ENCODE data around the gene RGS9BP.
A peak's percentile ranks its signal among the peaks of the same experiment; 100 is the strongest.
"Not testable (repeated sequence)": the region's sequence is repeated elsewhere in the genome, so short reads cannot be mapped to it uniquely, and the experiment has no call there.

RGS9BP gene

DNA sequence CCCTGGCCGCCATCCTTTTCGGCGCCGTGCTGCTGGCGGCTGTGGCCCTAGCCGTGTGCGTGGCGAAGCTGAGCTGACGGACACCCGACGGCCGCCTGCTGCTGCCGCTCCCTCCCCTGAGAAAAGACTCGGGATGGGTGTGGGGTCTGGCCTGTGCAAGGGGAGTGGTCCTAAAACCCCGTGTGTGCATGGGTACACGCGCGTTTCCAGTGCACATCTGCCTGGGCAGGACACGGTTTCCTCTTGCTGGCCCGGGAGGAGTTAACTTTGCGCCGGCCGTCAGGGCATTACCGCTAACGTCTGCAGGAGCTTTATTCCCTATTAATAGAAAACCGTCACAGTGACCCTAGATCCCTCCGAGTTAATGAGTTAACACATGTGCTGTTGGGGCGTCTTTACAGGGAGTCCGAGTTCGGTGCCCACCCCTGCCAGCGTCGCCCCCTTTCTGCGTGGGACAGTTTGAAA, 1.3 kb downstream of the RGS9BP start:
- H3K27me3 Mint-ChIP-seq, result peaks cover 18% of the 10 kb centered on the region
- H3K9me3 Mint-ChIP-seq, result no peaks in the 10 kb centered on the region
- H3K4me1 Mint-ChIP-seq (ENCODE audit: low read depth), result peaks cover 28% of the 10 kb centered on the region
- no peak overlapping the region for H3K27ac Mint-ChIP-seq
- peak overlapping the region; percentile 47 for H3K4me3 Mint-ChIP-seq
- H3K36me3 Mint-ChIP-seq (ENCODE audit: low read depth), result no peaks in the 10 kb centered on the region

DNA sequence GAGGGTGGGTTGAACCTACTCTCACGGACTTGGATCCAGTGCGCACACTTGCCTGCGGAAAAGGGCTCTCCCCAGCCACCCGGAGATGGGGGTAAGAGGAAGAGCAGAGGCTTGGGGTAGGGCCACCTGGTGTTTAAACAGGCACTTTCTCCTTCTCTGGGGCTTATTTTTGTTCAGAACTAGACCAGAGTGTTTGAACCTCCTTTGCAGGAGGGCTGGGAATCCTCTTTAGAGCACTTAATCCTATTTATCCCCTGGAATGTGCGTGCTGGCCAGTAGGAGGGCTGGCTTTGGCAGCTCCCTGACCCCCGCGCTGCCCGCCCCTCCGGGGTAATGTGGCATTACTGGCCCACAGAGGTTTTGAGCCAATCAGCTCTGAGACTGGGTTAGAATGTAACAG, 2.0 kb downstream of the RGS9BP start:
- H3K4me3 Mint-ChIP-seq, result no peak overlapping the region
- H3K9me3 Mint-ChIP-seq, result no peaks in the 10 kb centered on the region
- H3K27me3 Mint-ChIP-seq, result peaks cover 22% of the 10 kb centered on the region
- H3K36me3 Mint-ChIP-seq (ENCODE audit: low read depth), result no peaks in the 10 kb centered on the region
- H3K4me1 Mint-ChIP-seq (ENCODE audit: low read depth), result peaks cover 21% of the 10 kb centered on the region
- H3K27ac Mint-ChIP-seq, result no peak overlapping the region

DNA sequence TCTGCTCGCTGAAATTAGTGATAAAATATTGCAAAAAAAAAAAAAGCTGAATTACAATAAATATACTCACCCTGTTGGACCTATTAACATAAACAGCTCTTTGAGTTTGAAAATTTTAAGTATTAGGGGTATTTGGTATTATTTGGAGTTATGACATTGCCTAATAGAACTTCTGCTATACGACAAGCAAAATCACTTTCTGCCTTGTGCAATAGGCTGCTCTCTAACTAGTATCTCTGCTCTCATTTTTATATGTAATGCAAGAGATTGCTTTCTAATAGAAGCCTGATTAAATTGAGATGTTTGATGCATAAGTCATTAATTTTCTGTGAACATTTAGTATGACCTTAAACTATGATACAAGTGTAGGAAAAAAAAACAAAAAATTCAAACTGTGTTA, 5.3 kb downstream of the RGS9BP start:
- H3K36me3 Mint-ChIP-seq (ENCODE audit: low read depth), result no peaks in the 10 kb centered on the region
- H3K27ac Mint-ChIP-seq, result no peak overlapping the region
- peaks cover 4% of the 10 kb centered on the region for H3K4me1 Mint-ChIP-seq (ENCODE audit: low read depth)
- no peak overlapping the region for H3K4me3 Mint-ChIP-seq
- peaks cover 22% of the 10 kb centered on the region for H3K27me3 Mint-ChIP-seq
- no peaks in the 10 kb centered on the region for H3K9me3 Mint-ChIP-seq

- Mint-ChIP-seq H3K4me1 (ENCODE audit: low read depth) (peaks cover 2% of the 10 kb centered on the region), H3K4me3 (no peak overlapping the region), H3K9me3 (no peaks in the 10 kb centered on the region), H3K36me3 (ENCODE audit: low read depth) (peaks cover 7% of the 10 kb centered on the region), H3K27me3 (peaks cover 17% of the 10 kb centered on the region), H3K27ac (no peak overlapping the region)
Observed at GRCh38 chr19:32682317-32682716, 6.7 kb downstream of the RGS9BP start.

- H3K36me3 Mint-ChIP-seq (ENCODE audit: low read depth), result peaks cover 12% of the 10 kb centered on the region
- no peak overlapping the region for H3K27ac Mint-ChIP-seq
- H3K4me3 Mint-ChIP-seq, result no peak overlapping the region
- H3K4me1 Mint-ChIP-seq (ENCODE audit: low read depth), result peaks cover 20% of the 10 kb centered on the region
- H3K27me3 Mint-ChIP-seq, result peaks cover 4% of the 10 kb centered on the region
- H3K9me3 Mint-ChIP-seq, result no peaks in the 10 kb centered on the region
Observed at GRCh38 chr19:32686847-32687475, 11.3 kb downstream of the RGS9BP start.

DNA sequence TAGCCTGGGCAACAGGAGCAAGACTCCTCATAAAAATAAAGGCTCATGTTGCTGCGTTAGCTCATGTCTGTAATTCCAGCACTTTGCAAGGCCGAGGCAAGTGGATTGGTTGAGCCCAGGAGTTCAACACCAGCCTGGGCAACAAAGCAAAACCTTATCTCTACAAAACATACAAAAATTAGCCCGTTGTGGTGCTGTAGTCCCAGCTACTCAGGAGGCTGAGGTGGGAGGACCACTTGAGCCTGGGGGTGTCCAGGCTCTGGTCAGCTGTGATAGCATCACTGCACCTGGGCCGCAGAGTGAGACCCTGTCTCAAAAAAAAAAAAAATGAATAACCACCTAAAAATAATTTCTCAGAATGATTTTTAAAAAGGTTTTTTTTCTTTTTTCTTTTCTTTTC, 12.0 kb downstream of the RGS9BP start:
- H3K4me3 Mint-ChIP-seq, result no peak overlapping the region
- no peak overlapping the region for H3K27ac Mint-ChIP-seq
- peaks cover 21% of the 10 kb centered on the region for H3K4me1 Mint-ChIP-seq (ENCODE audit: low read depth)
- peaks cover 13% of the 10 kb centered on the region for H3K36me3 Mint-ChIP-seq (ENCODE audit: low read depth)
- no peaks in the 10 kb centered on the region for H3K9me3 Mint-ChIP-seq
- H3K27me3 Mint-ChIP-seq, result no peaks in the 10 kb centered on the region

GRCh38 chr19:32688311-32688710, 12.7 kb downstream of the RGS9BP start:
- H3K4me1 Mint-ChIP-seq (ENCODE audit: low read depth), result peaks cover 27% of the 10 kb centered on the region
- H3K9me3 Mint-ChIP-seq, result no peaks in the 10 kb centered on the region
- no peak overlapping the region for H3K27ac Mint-ChIP-seq
- H3K36me3 Mint-ChIP-seq (ENCODE audit: low read depth), result peaks cover 20% of the 10 kb centered on the region
- no peak overlapping the region for H3K4me3 Mint-ChIP-seq
- no peaks in the 10 kb centered on the region for H3K27me3 Mint-ChIP-seq

DNA sequence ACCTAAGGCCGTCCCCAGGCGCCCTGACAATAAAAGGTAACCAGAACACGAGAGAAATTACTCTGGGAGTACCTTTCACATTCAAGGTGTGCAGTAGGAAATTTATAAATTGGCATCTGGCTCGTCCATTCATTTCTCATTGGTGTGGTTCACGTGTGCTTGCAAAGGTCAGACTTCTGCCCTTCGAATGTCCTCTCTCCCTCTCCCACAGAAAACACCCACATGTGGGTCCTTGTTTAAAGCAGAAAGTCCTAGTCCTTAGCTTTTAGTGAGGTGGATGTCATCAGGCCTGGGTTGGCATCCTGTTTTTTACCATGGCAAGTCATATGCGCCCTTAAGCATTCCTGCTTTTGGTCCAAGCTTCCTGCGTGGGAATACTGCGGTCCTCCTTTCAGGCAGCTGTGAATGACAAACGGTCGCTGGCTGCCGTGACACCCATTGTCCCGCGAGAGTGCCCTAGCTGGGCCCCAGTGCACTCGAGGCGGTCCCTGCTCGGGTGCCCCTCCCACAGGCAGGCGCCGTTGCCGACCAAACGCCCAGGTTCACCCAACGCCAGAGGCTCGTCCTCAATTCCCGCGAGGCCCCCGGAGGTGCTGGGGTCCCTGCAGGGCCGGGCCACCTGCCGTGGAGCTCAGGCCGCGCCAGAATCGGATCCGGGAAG, 15.8 kb downstream of the RGS9BP start, which contains the start of gene NUDT19:
Gene NUDT19 (plus strand): TSS at position 531 of the 661 bp plus-strand sequence. CDS start 140 bp downstream, outside the sequence.
- Mint-ChIP-seq H3K4me1 (ENCODE audit: low read depth) (peaks cover 56% of the 10 kb centered on the region), H3K27ac (peak within 1 kb of the TSS; percentile 99), H3K36me3 (ENCODE audit: low read depth) (peaks cover 42% of the 10 kb centered on the region), H3K9me3 (no peaks in the 10 kb centered on the region), H3K27me3 (no peaks in the 10 kb centered on the region), H3K4me3 (peak within 1 kb of the TSS; percentile 94)

DNA sequence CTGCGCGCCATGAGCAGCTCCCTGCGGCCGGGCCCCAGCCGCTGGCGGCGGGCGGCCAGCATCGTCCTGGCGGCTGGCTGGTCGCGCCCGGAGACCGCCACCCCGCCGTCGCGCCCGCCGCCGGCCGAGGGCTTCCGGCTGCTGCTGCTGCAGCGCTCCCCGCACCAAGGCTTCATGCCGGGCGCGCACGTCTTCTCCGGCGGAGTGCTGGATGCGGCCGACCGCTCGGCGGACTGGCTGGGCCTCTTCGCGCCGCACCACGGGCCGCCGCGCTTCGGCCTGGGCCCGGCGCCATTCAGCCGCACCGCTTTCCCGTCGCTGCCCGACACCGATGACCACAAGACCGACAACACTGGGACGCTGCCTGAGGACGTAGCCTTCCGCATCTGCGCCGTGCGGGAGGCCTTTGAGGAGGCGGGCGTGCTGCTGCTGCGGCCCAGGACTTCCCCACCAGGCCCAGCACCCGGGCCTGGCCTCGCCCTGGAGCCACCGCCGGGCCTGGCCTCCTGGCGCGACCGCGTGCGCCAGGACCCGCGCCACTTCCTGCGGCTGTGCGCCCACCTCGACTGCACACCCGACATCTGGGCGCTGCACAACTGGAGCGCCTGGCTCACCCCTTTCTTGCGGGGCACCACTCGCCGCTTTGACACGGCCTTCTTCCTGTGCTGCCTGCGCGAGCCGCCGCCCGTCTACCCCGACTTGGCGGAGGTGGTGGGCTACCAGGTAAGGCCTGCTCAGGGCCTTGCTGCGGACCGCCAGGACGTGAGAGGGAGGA, 16.5 kb downstream of the RGS9BP start:
- Mint-ChIP-seq H3K4me3 (peak overlapping the region; percentile 94), H3K27ac (peak overlapping the region; percentile 99), H3K36me3 (ENCODE audit: low read depth) (peaks cover 38% of the 10 kb centered on the region), H3K9me3 (no peaks in the 10 kb centered on the region), H3K4me1 (ENCODE audit: low read depth) (peaks cover 64% of the 10 kb centered on the region), H3K27me3 (no peaks in the 10 kb centered on the region)

DNA sequence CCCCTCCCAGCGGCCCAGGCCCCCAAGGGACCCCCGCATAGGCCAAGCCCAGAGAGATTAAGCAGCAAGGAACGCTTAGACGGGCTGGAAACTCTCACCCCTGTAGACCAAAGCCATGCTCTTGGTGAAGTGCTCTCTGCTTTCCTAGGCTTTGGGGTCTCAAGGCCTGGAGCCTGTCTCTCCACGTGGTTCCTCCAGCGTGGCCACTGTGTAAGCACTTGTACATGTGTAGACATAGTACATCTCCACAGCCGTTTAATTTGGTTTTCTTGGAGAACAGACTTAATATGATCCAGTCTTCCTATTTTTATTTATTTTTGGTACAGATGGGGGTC, 17.0 kb downstream of the RGS9BP start:
- Mint-ChIP-seq H3K4me3 (peak overlapping the region; percentile 94), H3K9me3 (no peaks in the 10 kb centered on the region), H3K36me3 (ENCODE audit: low read depth) (peaks cover 44% of the 10 kb centered on the region), H3K4me1 (ENCODE audit: low read depth) (peaks cover 69% of the 10 kb centered on the region), H3K27me3 (no peaks in the 10 kb centered on the region), H3K27ac (peak overlapping the region; percentile 99)

GRCh38 chr19:32693151-32694108, 17.8 kb downstream of the RGS9BP start:
- Mint-ChIP-seq H3K4me1 (ENCODE audit: low read depth) (peaks cover 76% of the 10 kb centered on the region), H3K27ac (peak overlapping the region; percentile 99), H3K36me3 (ENCODE audit: low read depth) (peaks cover 51% of the 10 kb centered on the region), H3K4me3 (peak overlapping the region; percentile 94)
- not testable (repeated sequence) for H3K27me3 Mint-ChIP-seq, H3K9me3 Mint-ChIP-seq

GRCh38 chr19:32694316-32694715, 18.7 kb downstream of the RGS9BP start:
- H3K27me3 Mint-ChIP-seq, H3K9me3 Mint-ChIP-seq: not testable (repeated sequence)
- Mint-ChIP-seq H3K4me1 (ENCODE audit: low read depth) (peaks cover 79% of the 10 kb centered on the region), H3K36me3 (ENCODE audit: low read depth) (peaks cover 60% of the 10 kb centered on the region), H3K27ac (peak overlapping the region; percentile 11), H3K4me3 (peak overlapping the region; percentile 94)

DNA sequence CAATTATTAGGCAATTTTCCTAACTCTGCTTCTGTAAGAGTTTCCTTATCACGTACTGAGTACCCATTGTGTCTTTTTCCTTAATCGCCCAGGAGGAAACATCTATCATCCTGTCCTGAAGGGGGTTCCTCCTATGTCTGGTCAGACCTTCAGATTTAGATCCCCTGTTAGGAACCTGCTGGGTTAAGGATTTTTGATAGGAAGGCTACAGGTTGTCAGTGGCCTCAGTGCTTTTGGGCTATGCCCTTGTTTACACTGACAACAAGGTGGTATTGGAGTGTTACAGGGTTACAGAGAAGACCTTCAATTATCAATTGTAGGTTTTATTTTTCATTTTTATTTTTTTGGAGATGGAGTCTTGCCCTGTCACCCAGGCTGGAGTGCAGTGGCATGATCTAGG, 19.2 kb downstream of the RGS9BP start:
- not testable (repeated sequence) for H3K27ac Mint-ChIP-seq, H3K27me3 Mint-ChIP-seq, H3K9me3 Mint-ChIP-seq
- H3K36me3 Mint-ChIP-seq (ENCODE audit: low read depth), result peaks cover 65% of the 10 kb centered on the region
- H3K4me3 Mint-ChIP-seq, result peak overlapping the region; percentile 94
- H3K4me1 Mint-ChIP-seq (ENCODE audit: low read depth), result peaks cover 74% of the 10 kb centered on the region

DNA sequence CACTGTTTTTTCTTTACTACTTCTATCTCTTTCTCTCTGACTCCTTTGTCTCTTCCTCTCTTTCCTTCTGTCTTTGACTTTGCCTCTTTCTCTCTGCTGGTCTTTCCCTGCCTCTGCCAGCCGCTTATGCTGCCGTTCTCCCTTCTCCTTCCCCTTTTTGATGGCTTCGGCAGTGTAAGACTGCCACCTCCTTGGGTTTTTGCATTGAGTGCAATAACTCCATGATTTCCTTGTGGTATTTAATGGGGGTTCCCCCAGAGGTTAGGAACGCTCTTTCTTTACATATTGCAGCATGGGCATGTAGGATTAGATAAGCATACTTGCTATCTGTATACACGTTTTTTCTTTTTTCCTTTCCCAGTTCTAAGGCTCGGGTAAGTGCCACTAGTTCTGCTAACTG, 19.9 kb downstream of the RGS9BP start:
- H3K27ac Mint-ChIP-seq, result peak overlapping the region; percentile 65
- peak overlapping the region; percentile 73 for H3K4me3 Mint-ChIP-seq
- H3K27me3 Mint-ChIP-seq, H3K9me3 Mint-ChIP-seq: not testable (repeated sequence)
- peaks cover 72% of the 10 kb centered on the region for H3K36me3 Mint-ChIP-seq (ENCODE audit: low read depth)
- H3K4me1 Mint-ChIP-seq (ENCODE audit: low read depth), result peaks cover 69% of the 10 kb centered on the region

Measured in stimulated activated naive CD8-positive, alpha-beta T cell treated with anti-CD3 and anti-CD28 coated beads, Interleukin-15, Interleukin-2, amounts not matched to agents 100 ng/mL and 50 ng/mL, for 24 hours (primary cell).